Mesenchymal stem cell (in vitro differentiated cells and primary cell): ENCODE results near the gene BSDC1.

Source experiments
- DNase-seq: peaks from one replicate; pipeline ENCODE4 v3.0.0-alpha.2; 2013
- H2AFZ ChIP-seq: one replicate; pipeline ENCODE4 v1.6.1; 2013; ENCODE audit warnings: low read depth, mild to moderate bottlenecking, control low read depth, inconsistent platforms, low read length, moderate library complexity
- H2AK5ac ChIP-seq: 2 replicates; pipeline ENCODE4 v1.6.1; 2013; ENCODE audit warnings: low read length, moderate library complexity, mild to moderate bottlenecking, inconsistent platforms; ENCODE audit not compliant: severe bottlenecking
- H2BK120ac ChIP-seq: one replicate; pipeline ENCODE4 v1.6.1; 2013; ENCODE audit warnings: low read depth, mild to moderate bottlenecking, inconsistent platforms, low read length, moderate library complexity
- H2BK12ac ChIP-seq, 2 experiments: one replicate each; pipeline ENCODE4 v1.6.1; 2013; ENCODE audit warnings: inconsistent platforms in 2 of 2, low read length in 2 of 2, mild to moderate bottlenecking in 2 of 2, moderate library complexity in 2 of 2, control low read depth in 1 of 2
- H2BK15ac ChIP-seq: one replicate; pipeline ENCODE4 v1.6.1; 2013; ENCODE audit warnings: mild to moderate bottlenecking, low read depth, inconsistent platforms; ENCODE audit not compliant: poor library complexity, severe bottlenecking
- H2BK5ac ChIP-seq: 2 replicates; pipeline ENCODE4 v1.6.1; 2013; ENCODE audit warnings: low read depth, mild to moderate bottlenecking, low read length, control low read depth, inconsistent platforms; ENCODE audit not compliant: poor library complexity, severe bottlenecking
- H3K14ac ChIP-seq, 2 experiments: one replicate each; pipeline ENCODE4 v1.6.1; 2013; ENCODE audit warnings: inconsistent platforms in 2 of 2, low read length in 2 of 2, control low read depth in 1 of 2, mild to moderate bottlenecking in 1 of 2, moderate library complexity in 1 of 2
- H3K18ac ChIP-seq, 2 experiments: one replicate each; pipeline ENCODE4 v1.6.1; 2013; ENCODE audit warnings: inconsistent platforms in 2 of 2, low read length in 2 of 2, control low read depth in 1 of 2, low read depth in 1 of 2, mild to moderate bottlenecking in 1 of 2
- H3K23ac ChIP-seq, 2 experiments: one replicate each; pipeline ENCODE4 v1.6.1; 2013; ENCODE audit warnings: inconsistent platforms in 2 of 2, low read length in 2 of 2, mild to moderate bottlenecking in 2 of 2, moderate library complexity in 2 of 2, control low read depth in 1 of 2
- H3K27ac ChIP-seq: 2 replicates; pipeline ENCODE4 v1.5.1; 2013; ENCODE audit warnings: mild to moderate bottlenecking, moderate library complexity, low read length, control low read depth, inconsistent platforms; ENCODE audit not compliant: poor library complexity, severe bottlenecking
- H3K27me3 ChIP-seq, 2 experiments: 2 replicates each; pipeline versions ENCODE4 v1.6.1 to v1.7.0; 2013; ENCODE audit warnings: low read length in 2 of 2, mild to moderate bottlenecking in 2 of 2, moderate library complexity in 2 of 2, control low read depth in 1 of 2, inconsistent platforms in 1 of 2; ENCODE audit not compliant: control insufficient read depth in 1 of 2, insufficient read depth in 1 of 2
- H3K36me3 ChIP-seq, 2 experiments: 2 replicates each; pipeline versions ENCODE4 v1.6.1 to v1.7.0; 2013; ENCODE audit warnings: low read length in 2 of 2, control low read depth in 1 of 2, inconsistent platforms in 1 of 2, low read depth in 1 of 2, mild to moderate bottlenecking in 1 of 2; ENCODE audit not compliant: insufficient read depth in 2 of 2, control insufficient read depth in 1 of 2
- H3K4ac ChIP-seq, 2 experiments: one replicate each; pipeline ENCODE4 v1.6.1; 2013; ENCODE audit warnings: inconsistent platforms in 2 of 2, low read length in 2 of 2, mild to moderate bottlenecking in 2 of 2, moderate library complexity in 2 of 2, control low read depth in 1 of 2, low read depth in 1 of 2
- H3K4me1 ChIP-seq: 2 replicates; pipeline ENCODE4 v1.6.1; 2013; ENCODE audit warnings: low read depth, low read length, control low read depth; ENCODE audit not compliant: control insufficient read depth, insufficient read depth
- H3K4me2 ChIP-seq: 2 replicates; pipeline ENCODE4 v1.6.1; 2013; ENCODE audit warnings: low read length, mild to moderate bottlenecking, inconsistent platforms; ENCODE audit not compliant: poor library complexity, severe bottlenecking
- H3K4me3 ChIP-seq, 2 experiments: 2 replicates each; pipeline versions ENCODE4 v1.5.1 to v1.7.0; 2013; ENCODE audit warnings: low read length in 2 of 2, mild to moderate bottlenecking in 2 of 2, control low read depth in 1 of 2, low read depth in 1 of 2; ENCODE audit not compliant: insufficient read depth in 1 of 2
- H3K79me1 ChIP-seq: replicated peaks from 2 replicates; pipeline ENCODE4 v1.6.1; 2013; ENCODE audit warnings: mild to moderate bottlenecking, control low read depth, low read length, inconsistent platforms; ENCODE audit not compliant: poor library complexity, severe bottlenecking
- H3K9ac ChIP-seq: 2 replicates; pipeline ENCODE4 v1.7.0; 2013; ENCODE audit warnings: mild to moderate bottlenecking, low read length, moderate library complexity
- H3K9me3 ChIP-seq: 2 replicates; pipeline ENCODE4 v1.7.0; 2013; ENCODE audit warnings: mild to moderate bottlenecking, low read length; ENCODE audit not compliant: control insufficient read depth
- H4K8ac ChIP-seq: one replicate; pipeline ENCODE4 v1.6.1; 2013; ENCODE audit warnings: inconsistent platforms, mild to moderate bottlenecking, low read length, moderate library complexity
- H4K91ac ChIP-seq: one replicate; pipeline ENCODE4 v1.6.1; 2013; ENCODE audit warnings: mild to moderate bottlenecking, low read length, inconsistent platforms
- WGBS: methylation state at CpG from one replicate; pipeline ENCODE4 v1.1.7; 2013; ENCODE audit warnings: mixed read lengths; 5-methylcytosine and 5-hydroxymethylcytosine counted together

The BSDC1 gene

DNA sequence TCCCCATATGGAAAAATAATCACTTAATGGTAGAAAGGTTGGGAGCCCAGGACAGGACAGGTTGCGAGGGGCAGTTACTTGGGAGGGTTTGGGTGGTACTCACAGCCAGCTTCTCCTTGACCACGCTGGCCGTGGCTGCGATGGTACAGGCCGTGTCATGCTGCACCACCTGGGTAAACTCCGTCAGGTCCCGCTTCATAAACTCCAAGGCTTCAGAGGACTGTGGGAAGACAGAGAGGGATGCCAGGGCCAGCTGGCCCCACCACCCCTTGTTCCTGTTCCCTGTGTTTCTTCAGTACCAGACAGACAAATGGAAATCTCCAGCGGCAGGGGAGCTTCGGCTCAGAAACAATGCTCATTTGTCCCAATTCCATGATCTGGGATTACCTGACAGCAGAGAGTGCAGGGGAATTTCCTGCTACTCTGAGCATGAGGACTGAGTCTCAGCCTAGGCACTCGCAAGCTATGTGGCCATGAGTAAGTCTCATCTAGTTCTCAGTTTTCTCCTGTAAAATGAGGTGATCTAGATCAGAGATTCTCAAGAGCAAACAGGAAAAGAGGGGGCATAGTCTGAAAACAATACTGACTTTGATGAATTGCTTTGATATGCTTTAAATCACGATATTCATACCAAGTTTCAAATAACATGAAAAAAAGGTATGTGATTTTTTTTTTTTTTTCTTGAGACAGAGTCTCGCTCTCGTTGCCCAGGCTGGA, 7.4 kb downstream of the BSDC1 start:
- Histone ChIP-seq H3K4me3 (no peak overlapping the region), H3K27me3 (no peaks in the 10 kb centered on the region), H3K4ac (no peak overlapping the region), H3K18ac (no peak overlapping the region), H3K27ac (no peak overlapping the region), H2BK5ac (no peak overlapping the region), H2AK5ac (no peak overlapping the region), H3K23ac (no peak overlapping the region), H3K36me3 (peaks cover 54 to 93% of the 10 kb centered on the region in 2 experiments), H3K4me2 (no peak overlapping the region), H2BK120ac (no peak overlapping the region), H3K14ac (no peak overlapping the region), H2AFZ (no peak overlapping the region), H4K8ac (no peak overlapping the region), H3K4me1 (no peaks in the 10 kb centered on the region), H2BK12ac (no peak overlapping the region), H3K9me3 (no peaks in the 10 kb centered on the region), H3K9ac (no peak overlapping the region), H3K79me1 (peaks cover 41% of the 10 kb centered on the region), H4K91ac (no peak overlapping the region), H2BK15ac (no peak overlapping the region)
- no peak for DNase-seq
- 96% methylated on average over 12 of the region's 13 CpGs for WGBS

- no peak overlapping the region for H4K8ac ChIP-seq
- no peak overlapping the region for H3K14ac ChIP-seq
- no peaks in the 10 kb centered on the region for H3K4me1 ChIP-seq
- H3K4me3 ChIP-seq, result no peak overlapping the region
- H3K27ac ChIP-seq, result no peak overlapping the region
- H3K36me3 ChIP-seq, result peaks cover 71 to 100% of the 10 kb centered on the region in 2 experiments
- H3K9ac ChIP-seq, result no peak overlapping the region
- H3K4ac ChIP-seq, result no peak overlapping the region
- no peak overlapping the region for H2BK15ac ChIP-seq
- H3K27me3 ChIP-seq, result no peaks in the 10 kb centered on the region
- no peak overlapping the region for H2BK12ac ChIP-seq
- H2AFZ ChIP-seq, result no peak overlapping the region
- H2AK5ac ChIP-seq, result no peak overlapping the region
- H3K9me3 ChIP-seq, result no peaks in the 10 kb centered on the region
- H3K79me1 ChIP-seq, result peaks cover 14% of the 10 kb centered on the region
- no peak overlapping the region for H3K23ac ChIP-seq
- H3K18ac ChIP-seq, result no peak overlapping the region
- no peak for DNase-seq
- no peak overlapping the region for H2BK120ac ChIP-seq
- no peak overlapping the region for H4K91ac ChIP-seq
- WGBS, result 98% methylated on average over 9 of the region's 9 CpGs
- H2BK5ac ChIP-seq, result no peak overlapping the region
- no peak overlapping the region for H3K4me2 ChIP-seq
Measured at GRCh38 chr1:32380057-32380456, 14.2 kb downstream of the BSDC1 start.

- no peak overlapping the region for H2BK5ac ChIP-seq
- H2BK120ac ChIP-seq, result no peak overlapping the region
- no peak overlapping the region for H2AFZ ChIP-seq
- H3K4me2 ChIP-seq, result no peak overlapping the region
- no peaks in the 10 kb centered on the region for H3K27me3 ChIP-seq
- H3K14ac ChIP-seq, result no peak overlapping the region
- no peak overlapping the region for H2BK15ac ChIP-seq
- H3K79me1 ChIP-seq, result peaks cover 15% of the 10 kb centered on the region
- H4K91ac ChIP-seq, result no peak overlapping the region
- H2BK12ac ChIP-seq, result no peak overlapping the region
- no peak overlapping the region for H3K18ac ChIP-seq
- no peaks in the 10 kb centered on the region for H3K9me3 ChIP-seq
- no peak overlapping the region for H3K27ac ChIP-seq
- WGBS, result 97% methylated on average over 12 of the region's 12 CpGs
- no peak for DNase-seq
- no peaks in the 10 kb centered on the region for H3K4me1 ChIP-seq
- H4K8ac ChIP-seq, result no peak overlapping the region
- H3K4me3 ChIP-seq, result no peak overlapping the region
- H3K23ac ChIP-seq, result no peak overlapping the region
- H2AK5ac ChIP-seq, result no peak overlapping the region
- H3K9ac ChIP-seq, result no peak overlapping the region
- H3K36me3 ChIP-seq, result peaks cover 81 to 98% of the 10 kb centered on the region in 2 experiments
- H3K4ac ChIP-seq, result no peak overlapping the region
Measured at GRCh38 chr1:32377541-32378220, 16.6 kb downstream of the BSDC1 start.

DNA sequence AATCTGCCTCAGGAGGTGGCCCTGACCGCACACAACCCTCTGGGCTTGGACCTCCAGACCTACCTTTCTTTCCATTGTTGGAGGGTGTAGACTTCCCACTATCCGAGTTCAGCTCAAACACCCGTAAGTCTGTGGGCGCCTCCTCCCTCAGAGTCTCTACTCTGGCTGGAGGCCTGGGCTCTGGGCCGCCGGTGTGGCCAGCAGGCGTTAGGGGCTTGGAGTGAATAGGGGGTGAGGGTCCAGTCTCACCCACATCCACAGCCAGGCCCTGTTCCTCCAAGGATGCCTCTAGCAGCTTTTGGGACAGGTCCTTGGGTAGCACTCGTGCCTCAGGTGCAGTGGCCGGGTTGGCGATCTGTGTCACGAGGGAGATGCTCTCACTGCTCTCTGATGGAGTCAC, 18.0 kb downstream of the BSDC1 start:
- DNase-seq, result no peak
- peaks cover 85 to 96% of the 10 kb centered on the region in 2 experiments for H3K36me3 ChIP-seq
- H2BK15ac ChIP-seq, result no peak overlapping the region
- H2AFZ ChIP-seq, result no peak overlapping the region
- no peak overlapping the region for H3K18ac ChIP-seq
- no peak overlapping the region for H3K9ac ChIP-seq
- 94% methylated on average over 11 of the region's 11 CpGs for WGBS
- H3K4me1 ChIP-seq, result no peaks in the 10 kb centered on the region
- no peak overlapping the region for H3K4ac ChIP-seq
- H3K4me3 ChIP-seq, result no peak overlapping the region
- no peak overlapping the region for H3K14ac ChIP-seq
- H3K27ac ChIP-seq, result no peak overlapping the region
- H4K8ac ChIP-seq, result no peak overlapping the region
- H2BK120ac ChIP-seq, result no peak overlapping the region
- H3K27me3 ChIP-seq, result no peaks in the 10 kb centered on the region
- H2AK5ac ChIP-seq, result no peak overlapping the region
- H3K79me1 ChIP-seq, result peaks cover 21% of the 10 kb centered on the region
- no peak overlapping the region for H4K91ac ChIP-seq
- no peak overlapping the region for H2BK12ac ChIP-seq
- H3K23ac ChIP-seq, result no peak overlapping the region
- no peak overlapping the region for H3K4me2 ChIP-seq
- H3K9me3 ChIP-seq, result no peaks in the 10 kb centered on the region
- H2BK5ac ChIP-seq, result no peak overlapping the region
